Progenitor cell of endocrine pancreas (in vitro differentiated cells): ENCODE measurements around the gene PRSS8. TPM values are rescaled to one million over a fixed set of nuclear protein-coding genes. Genes with fewer than 3 reads are reported as not detected.
A peak's percentile ranks its signal among the peaks of the same experiment; 100 is the strongest.

Source experiments
- DNase-seq: peaks from one replicate; pipeline ENCODE4 v3.0.0; 2021; ENCODE audit warnings: low spot score; ENCODE audit not compliant: unreplicated experiment
- H3K27ac Mint-ChIP-seq: 2 replicates; pipeline ENCODE4 v1.8.0; 2021; ENCODE audit warnings: mild to moderate bottlenecking, moderate library complexity, mixed read lengths
- H3K27me3 Mint-ChIP-seq: 2 replicates; pipeline ENCODE4 v1.8.0; 2021; ENCODE audit warnings: mixed read lengths
- H3K36me3 Mint-ChIP-seq: 2 replicates; pipeline ENCODE4 v1.8.0; 2022; ENCODE audit warnings: mixed read lengths; ENCODE audit not compliant: insufficient read depth
- H3K4me1 Mint-ChIP-seq: 2 replicates; pipeline ENCODE4 v1.8.0; 2021; ENCODE audit warnings: low read depth, mixed read lengths
- H3K4me3 Mint-ChIP-seq: 2 replicates; pipeline ENCODE4 v1.8.0; 2021; ENCODE audit warnings: low read depth, mild to moderate bottlenecking, moderate library complexity, mixed read lengths
- H3K9me3 Mint-ChIP-seq: 2 replicates; pipeline ENCODE4 v1.8.0; 2021; ENCODE audit warnings: low read depth, mixed read lengths
- CTCF ChIP-seq: fragments of 200-600 bp; sonication (generic); IDR thresholded peaks from one replicate; pipeline ENCODE4 v1.5.0; 2021; ENCODE audit warnings: antibody characterized with exemption, mild to moderate bottlenecking; ENCODE audit not compliant: unreplicated experiment
- total RNA-seq: library from RNA; stranded (reverse); gene quantifications from 2 replicates; pipeline ENCODE4 v1.2.1, GENCODE V29; 2021

Gene PRSS8
- total RNA-seq, 1 donor from 2014 or later = 111 TPM

- Mint-ChIP-seq H3K36me3 (no peaks in the 10 kb centered on the region), H3K27ac (no peak overlapping the region), H3K4me1 (no peaks in the 10 kb centered on the region), H3K9me3 (no peaks in the 10 kb centered on the region), H3K27me3 (no peaks in the 10 kb centered on the region), H3K4me3 (no peak overlapping the region)
- no peak for TF ChIP-seq CTCF
- no peak for DNase-seq
Observed at GRCh38 chr16:31084584-31085302, 50.8 kb downstream of the PRSS8 start.

GRCh38 chr16:31083981-31084380, 51.5 kb downstream of the PRSS8 start:
- Mint-ChIP-seq H3K4me1 (no peaks in the 10 kb centered on the region), H3K4me3 (no peak overlapping the region), H3K27me3 (no peaks in the 10 kb centered on the region), H3K9me3 (no peaks in the 10 kb centered on the region), H3K36me3 (no peaks in the 10 kb centered on the region), H3K27ac (no peak overlapping the region)
- no peak for DNase-seq
- TF ChIP-seq CTCF = no peak

GRCh38 chr16:31083556-31083955, 52.0 kb downstream of the PRSS8 start:
- no peak for DNase-seq
- Mint-ChIP-seq H3K36me3 (peaks cover 2% of the 10 kb centered on the region), H3K4me1 (no peaks in the 10 kb centered on the region), H3K9me3 (no peaks in the 10 kb centered on the region), H3K27ac (no peak overlapping the region), H3K4me3 (no peak overlapping the region), H3K27me3 (no peaks in the 10 kb centered on the region)
- no peak for TF ChIP-seq CTCF

GRCh38 chr16:31083081-31083480, 52.4 kb downstream of the PRSS8 start:
- TF ChIP-seq CTCF = no peak
- H3K36me3 Mint-ChIP-seq = peaks cover 2% of the 10 kb centered on the region
- no peaks in the 10 kb centered on the region for H3K9me3 Mint-ChIP-seq
- H3K27ac Mint-ChIP-seq = no peak overlapping the region
- no peak for DNase-seq
- H3K4me3 Mint-ChIP-seq = no peak overlapping the region
- H3K27me3 Mint-ChIP-seq = no peaks in the 10 kb centered on the region
- no peaks in the 10 kb centered on the region for H3K4me1 Mint-ChIP-seq

DNA sequence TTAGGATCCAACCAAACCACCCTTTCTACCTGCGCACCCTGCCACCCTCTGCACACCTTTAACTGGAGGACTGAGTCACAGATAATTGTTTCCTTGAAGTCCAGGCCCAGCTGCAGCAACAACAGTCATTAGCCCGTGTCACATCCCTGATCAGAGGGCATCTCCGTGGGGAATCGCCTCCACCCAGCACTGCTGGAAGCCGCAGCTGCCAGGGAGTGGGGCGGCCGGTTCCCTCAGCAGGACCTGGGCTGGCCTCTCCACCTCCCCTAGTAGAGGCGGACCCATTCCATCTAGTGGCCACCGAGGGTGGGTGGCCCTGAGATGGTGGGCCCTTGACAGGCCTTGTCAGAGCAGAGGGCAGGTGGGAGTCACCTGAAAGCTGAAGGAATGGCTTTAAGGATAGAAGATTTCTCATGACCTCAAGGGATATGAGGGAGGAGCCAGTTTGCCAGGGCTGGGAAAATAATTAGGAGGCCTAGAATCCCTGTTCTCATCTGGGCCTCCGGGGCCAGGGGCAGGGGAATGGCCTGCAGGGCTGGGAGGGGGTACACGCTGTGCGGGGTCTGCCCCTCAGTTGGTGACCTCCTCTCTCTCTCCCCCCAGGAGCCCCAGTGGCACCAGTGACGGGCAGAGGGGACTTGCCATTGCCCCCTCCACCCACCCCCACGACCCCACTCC, 53.0 kb downstream of the PRSS8 start:
- DNase-seq = no peak
- H3K4me1 Mint-ChIP-seq = no peaks in the 10 kb centered on the region
- H3K4me3 Mint-ChIP-seq = no peak overlapping the region
- H3K36me3 Mint-ChIP-seq = peaks cover 4% of the 10 kb centered on the region
- H3K27ac Mint-ChIP-seq = peak overlapping the region; percentile 71
- H3K27me3 Mint-ChIP-seq = no peaks in the 10 kb centered on the region
- no peak for TF ChIP-seq CTCF
- no peaks in the 10 kb centered on the region for H3K9me3 Mint-ChIP-seq

Other genes starting within 250 kb of the PRSS8 start
- 33.2 and 34.2 TPM in 2 replicates for gene BCL7C, start 241.7 kb downstream of the PRSS8 start, total RNA-seq
- gene CTF1, start 239.1 kb downstream of the PRSS8 start, total RNA-seq = 4.5 and 5.1 TPM in 2 replicates
- 65.6 and 66.8 TPM in 2 replicates for gene FBXL19, start 212.2 kb downstream of the PRSS8 start, total RNA-seq
- 19.1 and 19.5 TPM in 2 replicates for gene ORAI3, start 186.7 kb downstream of the PRSS8 start, total RNA-seq
- gene SETD1A, start 178.0 kb downstream of the PRSS8 start, total RNA-seq = 25.4 and 27.7 TPM in 2 replicates
- gene HSD3B7, start 150.5 kb downstream of the PRSS8 start, total RNA-seq = 4.6 and 5.5 TPM in 2 replicates
- 1.0 and 1.6 TPM in 2 replicates for gene STX1B, start 125.1 kb downstream of the PRSS8 start, total RNA-seq
- gene STX4, start 102.2 kb downstream of the PRSS8 start, total RNA-seq = 49.4 and 50.3 TPM in 2 replicates
- gene ZNF668, start 61.5 kb downstream of the PRSS8 start, total RNA-seq = 14.3 and 17.5 TPM in 2 replicates
- gene ZNF646, start 61.3 kb downstream of the PRSS8 start, total RNA-seq = 28.5 and 32.6 TPM in 2 replicates
- 2.3 and 2.9 TPM in 2 replicates for gene PRSS53, start 46.8 kb downstream of the PRSS8 start, total RNA-seq
- gene VKORC1, start 40.9 kb downstream of the PRSS8 start, total RNA-seq = 51.0 and 54.8 TPM in 2 replicates
- 40.1 and 41.7 TPM in 2 replicates for gene BCKDK, start 27.3 kb downstream of the PRSS8 start, total RNA-seq
- 72.4 and 76.1 TPM in 2 replicates for gene KAT8, start 18.1 kb downstream of the PRSS8 start, total RNA-seq
- gene PRSS36, start 14.3 kb upstream of the PRSS8 start, total RNA-seq = 0.65 and 0.69 TPM in 2 replicates
- 739 TPM in 2 replicates for gene FUS, start 44.4 kb upstream of the PRSS8 start, total RNA-seq
- 4.6 and 5.4 TPM in 2 replicates for gene PYCARD, start 67.0 kb upstream of the PRSS8 start, total RNA-seq
- gene TRIM72, start 78.4 kb upstream of the PRSS8 start, total RNA-seq = 0.14 TPM in 1 of 2 replicates, not detected in the other
- not detected in 2 replicates for gene PYDC1, start 81.4 kb upstream of the PRSS8 start, total RNA-seq
- not detected in 2 replicates for gene ITGAM, start 124.2 kb upstream of the PRSS8 start, total RNA-seq
- gene ITGAX, start 219.4 kb upstream of the PRSS8 start, total RNA-seq = not detected in 2 replicates